ENCODE results near the gene SYT12.

- TF ChIP-seq CTCF (IDR thresholded peaks at IDR 0.05) = no peak
- no peak for TF ChIP-seq POLR2A (IDR thresholded peaks at IDR 0.05)
These were observed 1.0 kb downstream of the SYT12 start for GRCh38 chr11:67023957-67024353.
